ENCODE results near the gene NKAIN2. TPM values are rescaled to one million over a fixed set of nuclear protein-coding genes. Genes with fewer than 3 reads are reported as not detected.

Gene NKAIN2
- total RNA-seq, 1 experiment from 2014 or later, result 2.2 TPM

DNA sequence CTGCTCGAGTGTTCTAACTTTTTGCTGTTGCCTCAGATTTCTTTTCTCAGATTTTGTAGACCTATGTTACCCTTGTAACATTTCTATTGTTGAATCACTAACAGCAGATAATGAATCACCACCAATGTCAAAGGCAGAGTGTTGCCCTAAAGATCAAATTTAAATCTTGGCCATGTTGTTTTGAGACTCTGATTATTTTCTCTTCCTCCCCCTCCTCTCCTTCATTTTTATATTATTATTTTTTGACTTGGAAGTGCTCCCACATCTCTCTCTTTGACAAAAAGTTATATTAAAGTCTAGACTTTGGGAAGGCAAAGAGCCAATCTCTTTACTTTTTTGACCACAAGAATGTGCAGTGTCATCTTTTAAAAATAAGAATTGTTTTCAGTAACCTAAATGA lies 422.7 kb downstream of the NKAIN2 start:
- TF ChIP-seq, protein P1, sequence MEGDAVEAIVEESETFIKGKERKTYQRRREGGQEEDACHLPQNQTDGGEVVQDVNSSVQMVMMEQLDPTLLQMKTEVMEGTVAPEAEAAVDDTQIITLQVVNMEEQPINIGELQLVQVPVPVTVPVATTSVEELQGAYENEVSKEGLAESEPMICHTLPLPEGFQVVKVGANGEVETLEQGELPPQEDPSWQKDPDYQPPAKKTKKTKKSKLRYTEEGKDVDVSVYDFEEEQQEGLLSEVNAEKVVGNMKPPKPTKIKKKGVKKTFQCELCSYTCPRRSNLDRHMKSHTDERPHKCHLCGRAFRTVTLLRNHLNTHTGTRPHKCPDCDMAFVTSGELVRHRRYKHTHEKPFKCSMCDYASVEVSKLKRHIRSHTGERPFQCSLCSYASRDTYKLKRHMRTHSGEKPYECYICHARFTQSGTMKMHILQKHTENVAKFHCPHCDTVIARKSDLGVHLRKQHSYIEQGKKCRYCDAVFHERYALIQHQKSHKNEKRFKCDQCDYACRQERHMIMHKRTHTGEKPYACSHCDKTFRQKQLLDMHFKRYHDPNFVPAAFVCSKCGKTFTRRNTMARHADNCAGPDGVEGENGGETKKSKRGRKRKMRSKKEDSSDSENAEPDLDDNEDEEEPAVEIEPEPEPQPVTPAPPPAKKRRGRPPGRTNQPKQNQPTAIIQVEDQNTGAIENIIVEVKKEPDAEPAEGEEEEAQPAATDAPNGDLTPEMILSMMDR (conservative IDR thresholded peaks at IDR 0.05; ENCODE audit: low read depth, low read length), result no peak
- no peak for TF ChIP-seq EZH2 (IDR thresholded peaks at IDR 0.05; ENCODE audit: borderline replicate concordance, low read depth, low read length, poor library complexity, severe bottlenecking)
- no peak for DNase-seq (ENCODE audit: low spot score)
- no peaks in the 10 kb centered on the region for H3K27me3 ChIP-seq (replicated peaks; ENCODE audit: insufficient read depth, low read depth, low read length, poor library complexity)
- no peak overlapping the region for H3K27ac ChIP-seq (ENCODE audit: low read depth, low read length, poor library complexity, severe bottlenecking)
- ChIA-PET POLR2A (ENCODE audit: low non-redundant PET) (no interaction called here), CTCF (no interaction called here)
- H3K4me1 ChIP-seq (ENCODE audit: insufficient read depth, low read length, poor library complexity, severe bottlenecking), result no peaks in the 10 kb centered on the region
- intact Hi-C loops (cut with micrococcal nuclease; ENCODE audit: unreplicated experiment), result no loop called here
- no TSS peak for BruUV-seq (replicated peaks)
- H3K9me3 ChIP-seq (ENCODE audit: low read depth, low read length, poor library complexity, severe bottlenecking), result no peaks in the 10 kb centered on the region
- H3K4me3 ChIP-seq (ENCODE audit: low read depth, low read length, poor library complexity, severe bottlenecking), result no peak overlapping the region
- H3K36me3 ChIP-seq (ENCODE audit: insufficient read depth, low read length, poor library complexity, severe bottlenecking), result no peaks in the 10 kb centered on the region

DNA sequence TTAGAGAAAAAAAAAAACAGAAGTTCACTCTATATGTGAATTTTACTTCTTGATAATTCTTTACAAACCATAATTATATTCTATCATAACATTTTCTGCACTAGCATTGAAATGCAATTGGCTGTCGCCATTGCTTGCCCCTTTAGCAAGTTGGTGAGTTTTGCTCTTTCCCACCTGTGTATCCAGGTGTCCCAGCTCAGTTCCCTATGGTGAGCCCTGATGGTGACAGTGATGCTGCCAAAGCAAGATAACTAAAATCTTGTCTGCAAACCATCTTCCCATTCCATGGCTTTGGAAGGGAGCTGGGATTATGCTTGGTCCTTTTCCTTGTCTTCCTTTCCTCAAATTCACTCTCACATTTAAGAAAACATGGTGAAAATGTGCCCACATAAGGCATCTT lies 429.6 kb downstream of the NKAIN2 start:
- POLR2A ChIA-PET (ENCODE audit: low non-redundant PET), result no interaction called here
- intact Hi-C loops (cut with micrococcal nuclease; ENCODE audit: unreplicated experiment), result no loop called here
- Histone ChIP-seq H3K27ac (ENCODE audit: low read depth, low read length, poor library complexity, severe bottlenecking) (no peak overlapping the region), H3K4me3 (ENCODE audit: low read depth, low read length, poor library complexity, severe bottlenecking) (no peak overlapping the region), H3K36me3 (ENCODE audit: insufficient read depth, low read length, poor library complexity, severe bottlenecking) (no peaks in the 10 kb centered on the region), H3K4me1 (ENCODE audit: insufficient read depth, low read length, poor library complexity, severe bottlenecking) (no peaks in the 10 kb centered on the region), H3K27me3 (replicated peaks; ENCODE audit: insufficient read depth, low read depth, low read length, poor library complexity) (no peaks in the 10 kb centered on the region), H3K9me3 (ENCODE audit: low read depth, low read length, poor library complexity, severe bottlenecking) (no peaks in the 10 kb centered on the region)
- DNase-seq (ENCODE audit: low spot score), result no peak
- no TSS peak for BruUV-seq (replicated peaks)
- TF ChIP-seq, protein P1 (conservative IDR thresholded peaks at IDR 0.05; ENCODE audit: low read depth, low read length), result no peak
- no peak for TF ChIP-seq EZH2 (IDR thresholded peaks at IDR 0.05; ENCODE audit: borderline replicate concordance, low read depth, low read length, poor library complexity, severe bottlenecking)
- CTCF ChIA-PET, result no interaction called here

DNA sequence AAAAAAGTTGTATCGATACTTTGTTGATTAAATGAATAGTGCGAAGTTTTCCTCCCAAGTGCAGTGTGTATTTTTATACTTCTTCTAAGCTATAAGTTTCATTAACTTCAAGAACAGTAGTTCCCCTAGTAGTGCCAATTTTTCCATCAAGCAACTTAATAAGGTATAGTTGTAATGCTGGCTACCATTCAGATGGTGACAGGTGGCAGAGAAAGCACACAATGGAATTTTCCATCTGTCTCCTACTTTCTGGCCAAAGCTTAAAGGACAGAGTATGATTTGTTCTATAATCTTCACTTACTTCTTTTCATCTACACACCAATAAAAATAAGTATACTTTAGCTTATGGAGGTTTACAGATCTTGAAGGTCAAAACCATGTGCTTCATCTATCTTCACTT lies 431.1 kb downstream of the NKAIN2 start:
- POLR2A ChIA-PET (ENCODE audit: low non-redundant PET), result no interaction called here
- no peak for DNase-seq (ENCODE audit: low spot score)
- no TSS peak for BruUV-seq (replicated peaks)
- Histone ChIP-seq H3K9me3 (ENCODE audit: low read depth, low read length, poor library complexity, severe bottlenecking) (no peaks in the 10 kb centered on the region), H3K4me3 (ENCODE audit: low read depth, low read length, poor library complexity, severe bottlenecking) (no peak overlapping the region), H3K27me3 (replicated peaks; ENCODE audit: insufficient read depth, low read depth, low read length, poor library complexity) (no peaks in the 10 kb centered on the region), H3K36me3 (ENCODE audit: insufficient read depth, low read length, poor library complexity, severe bottlenecking) (no peaks in the 10 kb centered on the region), H3K27ac (ENCODE audit: low read depth, low read length, poor library complexity, severe bottlenecking) (no peak overlapping the region), H3K4me1 (ENCODE audit: insufficient read depth, low read length, poor library complexity, severe bottlenecking) (no peaks in the 10 kb centered on the region)
- CTCF ChIA-PET, result no interaction called here
- TF ChIP-seq EZH2 (IDR thresholded peaks at IDR 0.05; ENCODE audit: borderline replicate concordance, low read depth, low read length, poor library complexity, severe bottlenecking), result no peak
- TF ChIP-seq, protein P1 (conservative IDR thresholded peaks at IDR 0.05; ENCODE audit: low read depth, low read length), result no peak
- intact Hi-C loops (cut with micrococcal nuclease; ENCODE audit: unreplicated experiment), result no loop called here
